GM21423 (cell line): ENCODE measurements around the gene POMP.
A peak's percentile ranks its signal among the peaks of the same experiment; 100 is the strongest.

Experiments used
- ATAC-seq: cut with Tn5 transposase; IDR thresholded peaks from one replicate; pipeline ENCODE4 v1.9.1; 2021; ENCODE audit warnings: mild to moderate bottlenecking, moderate library complexity; ENCODE audit not compliant: unreplicated experiment

The POMP gene, protein sequence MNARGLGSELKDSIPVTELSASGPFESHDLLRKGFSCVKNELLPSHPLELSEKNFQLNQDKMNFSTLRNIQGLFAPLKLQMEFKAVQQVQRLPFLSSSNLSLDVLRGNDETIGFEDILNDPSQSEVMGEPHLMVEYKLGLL

DNA sequence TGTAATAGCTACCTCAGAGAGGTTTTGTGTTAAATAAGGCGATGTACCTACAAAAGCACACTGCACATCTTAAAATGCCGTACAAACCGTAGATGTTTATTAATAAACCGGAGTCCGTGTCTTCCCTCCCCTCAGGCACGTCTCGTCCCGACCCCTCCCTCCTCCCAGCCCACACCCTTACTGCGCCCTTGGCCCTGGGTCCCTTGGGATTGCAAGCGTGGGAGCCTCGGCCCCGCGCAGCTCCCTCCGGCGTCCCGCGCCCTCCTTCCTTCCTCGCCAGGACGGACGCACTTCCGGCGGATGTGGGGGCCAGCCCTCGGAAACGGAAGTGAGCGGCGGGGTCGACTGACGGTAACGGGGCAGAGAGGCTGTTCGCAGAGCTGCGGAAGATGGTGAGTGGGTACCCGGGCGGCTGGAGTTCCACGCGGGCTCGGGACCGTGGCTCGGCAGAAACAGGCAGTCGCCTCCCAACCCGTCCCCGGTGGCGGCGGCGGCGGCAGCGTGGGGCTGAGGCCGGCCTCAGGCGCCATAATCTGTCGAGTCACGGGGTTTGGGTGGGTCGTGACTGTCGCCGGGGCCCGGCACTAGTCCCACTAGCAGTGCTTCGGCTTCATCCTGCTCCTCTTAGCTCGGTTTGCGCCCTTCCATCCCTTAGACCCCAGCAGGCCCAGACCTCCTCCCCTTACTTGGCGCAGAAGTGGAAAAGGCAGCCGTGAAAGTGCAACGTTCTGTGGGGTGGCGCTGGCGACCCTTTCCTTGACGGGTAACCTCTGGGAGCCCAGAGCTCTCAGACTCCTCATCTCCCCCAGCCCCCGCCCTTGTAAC lies at the start of gene POMP:
POMP (plus strand) TSS at position 335 of the 825 bp plus-strand sequence; CDS start at position 390, 55 bp downstream.
- ATAC-seq: peak; percentile 85

DNA sequence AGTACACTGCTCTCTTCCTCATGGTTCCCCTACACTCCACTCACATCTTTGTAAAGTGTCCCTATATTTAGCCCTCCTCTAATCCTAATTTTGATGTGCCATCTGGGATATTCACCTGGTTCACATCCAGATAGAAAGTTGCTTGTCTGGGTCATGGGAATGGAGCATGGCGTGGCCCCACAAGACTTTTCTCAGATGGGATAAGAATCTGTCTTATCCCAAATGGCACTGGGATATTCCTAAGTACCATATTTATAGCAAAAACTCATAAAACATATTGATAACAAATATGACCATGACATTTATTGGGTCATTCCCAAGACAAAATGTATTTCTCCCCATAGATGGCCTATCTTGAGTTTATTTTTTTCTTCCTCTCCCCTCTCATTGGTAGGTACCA lies 49.5 kb upstream of the POMP start:
- no peak for ATAC-seq

DNA sequence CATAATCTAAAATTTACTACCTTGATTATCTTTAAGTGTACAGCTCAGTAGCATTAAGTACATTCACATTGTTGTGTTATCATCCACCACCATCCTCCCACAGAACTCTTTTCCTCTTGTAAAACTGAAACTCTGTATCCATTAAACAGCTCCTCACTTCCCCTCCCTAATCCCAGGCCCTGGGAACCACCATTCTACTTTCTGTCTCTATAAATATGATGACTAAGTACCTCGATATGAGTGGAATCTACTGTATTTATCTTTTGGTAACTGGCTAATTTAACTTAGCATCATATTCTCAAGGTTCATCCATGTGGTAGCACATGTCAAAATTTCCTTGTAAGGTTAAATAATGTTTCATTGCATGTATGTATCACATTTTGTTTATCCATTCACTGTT lies 49.0 kb upstream of the POMP start:
- no peak for ATAC-seq

DNA sequence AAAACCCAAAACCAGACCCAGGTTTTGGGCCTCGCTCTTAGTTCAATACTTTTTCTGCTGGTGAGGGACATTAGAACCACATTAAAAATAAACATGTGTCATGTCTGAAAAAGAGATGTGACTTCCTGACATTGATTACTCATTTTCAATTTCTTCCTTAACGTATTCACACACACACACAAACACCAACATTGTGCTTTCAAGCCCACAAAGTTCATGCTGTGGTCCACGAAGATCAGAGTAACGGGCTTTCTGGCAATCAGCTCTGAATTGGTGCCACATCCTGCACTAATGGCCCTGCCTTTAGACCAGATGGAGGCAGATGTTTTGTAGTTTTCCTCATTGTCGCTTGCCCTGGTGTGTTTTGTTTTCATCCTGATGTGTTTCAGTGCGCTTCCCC lies 47.9 kb upstream of the POMP start:
- ATAC-seq: no peak

DNA sequence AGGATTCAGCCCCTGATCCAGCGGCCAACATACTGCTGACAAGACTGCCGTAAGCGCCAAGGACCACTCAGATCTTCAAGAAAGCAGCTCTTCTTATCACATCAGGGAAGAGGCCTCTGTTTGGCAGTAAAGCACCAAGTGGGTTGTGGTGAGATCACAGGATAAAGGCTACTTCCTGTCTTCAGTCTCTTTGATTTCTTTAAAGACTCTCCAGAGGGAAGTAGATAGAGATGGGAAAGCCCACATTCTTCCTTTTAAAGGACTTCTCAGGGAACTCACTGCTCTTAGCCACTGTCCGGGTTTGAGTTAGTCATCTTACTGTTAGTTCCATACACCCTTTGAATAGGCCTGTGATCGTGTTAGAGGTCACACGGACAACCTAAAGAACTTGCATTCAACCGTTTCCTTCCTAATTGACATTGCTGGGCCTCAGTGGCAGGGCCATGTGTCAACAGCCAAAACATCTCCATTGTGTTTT lies 47.2 kb upstream of the POMP start:
- ATAC-seq: no peak

DNA sequence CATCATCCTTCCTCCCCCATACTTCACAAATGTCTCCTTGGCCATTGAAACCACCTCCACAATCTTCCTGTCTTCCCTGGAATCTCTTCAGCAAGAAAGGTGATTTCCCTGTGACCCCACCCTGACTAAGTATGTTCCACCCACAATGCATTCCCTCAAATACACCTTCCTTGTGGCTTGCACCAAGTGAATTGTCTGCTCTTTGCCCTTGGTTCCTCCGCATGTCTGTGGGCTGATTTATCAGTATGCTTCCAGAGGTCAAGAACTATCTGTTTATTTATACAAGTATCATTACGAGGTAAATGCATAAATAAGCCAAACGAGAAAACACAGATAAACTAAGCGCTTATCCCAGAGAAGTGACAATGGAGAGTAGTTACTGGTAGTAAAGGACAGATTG lies 45.4 kb upstream of the POMP start:
- no peak for ATAC-seq

DNA sequence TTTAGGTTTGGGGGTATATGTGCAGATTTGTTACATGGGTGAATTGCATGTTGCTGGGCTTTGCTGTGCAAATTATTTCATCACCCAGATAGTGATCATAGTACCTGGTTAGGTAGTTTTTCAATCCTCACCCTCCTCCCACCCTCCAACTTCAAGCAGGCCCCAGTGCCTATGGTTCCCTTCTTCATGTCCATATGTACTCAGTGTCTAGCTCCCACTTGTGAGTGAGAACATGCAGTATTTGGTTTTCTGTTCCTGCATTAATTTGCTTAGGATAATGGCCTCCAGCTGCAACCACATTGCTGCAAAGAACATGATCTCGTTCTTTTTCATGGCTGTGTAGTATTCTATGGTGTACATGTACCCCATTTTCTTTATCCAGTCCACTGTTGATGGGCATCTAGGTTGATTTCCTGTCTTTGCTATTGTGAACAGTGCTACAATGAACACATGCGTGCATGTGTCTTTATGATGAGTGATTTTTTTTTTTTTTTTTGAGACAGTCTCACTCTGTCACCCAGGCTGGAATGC lies 42.9 kb upstream of the POMP start:
- ATAC-seq: no peak

DNA sequence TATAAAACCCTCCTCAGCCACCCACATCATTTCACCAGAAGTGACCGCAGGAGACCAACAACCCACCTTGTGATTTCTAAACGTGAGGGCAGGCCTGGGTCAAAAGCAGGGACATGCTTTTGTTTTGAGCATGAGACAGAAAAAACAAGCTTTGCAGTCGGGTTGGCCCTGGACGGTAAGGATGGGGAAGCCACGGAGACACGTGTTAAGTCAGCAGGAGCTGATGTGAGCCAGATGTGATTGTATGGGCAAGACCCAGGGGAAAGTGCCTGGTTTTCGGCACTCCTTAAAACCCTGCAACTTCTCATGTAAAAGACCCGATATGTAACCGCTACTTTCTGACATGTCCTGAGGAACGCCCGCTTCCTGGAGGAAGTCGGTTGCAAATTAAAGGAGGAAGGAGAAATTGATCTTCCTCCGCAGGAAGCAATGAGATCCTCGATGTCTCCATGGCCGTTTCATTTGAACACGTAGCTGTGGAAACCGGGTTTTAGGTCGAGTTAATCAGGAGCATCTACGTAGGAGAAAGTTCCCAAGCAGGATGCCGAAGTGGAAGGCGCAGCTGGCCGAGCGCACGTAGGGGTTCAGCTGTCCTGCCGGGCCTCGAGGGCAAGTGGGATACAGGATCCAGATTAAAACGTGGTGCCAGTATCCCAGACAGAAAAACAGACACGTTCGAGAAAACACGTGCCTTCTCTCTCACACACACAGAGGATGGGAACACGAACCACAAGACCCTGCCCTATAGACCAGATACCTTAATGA lies 40.5 kb upstream of the POMP start:
- no peak for ATAC-seq

DNA sequence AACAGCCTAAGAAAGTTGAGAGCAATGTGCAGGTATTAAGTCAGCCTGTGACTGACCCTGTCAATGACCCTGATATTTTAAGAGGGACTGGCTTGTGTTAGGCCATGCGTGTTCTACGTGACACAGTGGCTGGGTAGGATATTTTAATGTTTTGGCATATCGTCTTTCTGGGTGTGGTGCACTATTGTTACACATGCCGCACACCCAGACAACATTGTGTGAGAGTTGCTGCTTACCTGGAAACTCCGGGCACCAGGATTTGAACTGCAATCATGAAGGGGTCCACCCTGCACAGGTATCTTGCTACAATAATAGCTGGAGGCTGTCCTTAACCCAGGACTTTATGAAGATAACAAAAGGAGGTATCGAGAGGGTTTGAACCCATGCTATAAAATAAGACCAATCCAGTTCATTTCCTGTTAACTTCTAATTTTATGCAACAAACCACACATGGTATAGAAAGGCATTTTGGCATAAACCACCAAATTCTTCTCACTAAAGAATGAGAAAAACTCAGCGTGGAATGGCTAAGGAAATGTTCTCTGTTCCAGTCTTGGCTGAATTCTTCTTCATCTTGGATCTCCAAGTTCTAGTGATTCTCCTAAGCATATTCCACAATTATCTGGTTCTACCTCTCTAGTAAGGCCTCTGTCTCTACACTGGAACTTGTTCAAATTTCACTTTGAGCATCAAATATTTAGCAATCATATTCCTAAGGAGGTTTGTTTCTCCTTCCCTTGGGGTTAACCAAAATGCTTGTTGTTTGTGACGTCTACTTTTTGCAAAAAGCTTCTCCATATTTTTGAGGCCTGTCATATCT lies 38.7 kb upstream of the POMP start:
- no peak for ATAC-seq

DNA sequence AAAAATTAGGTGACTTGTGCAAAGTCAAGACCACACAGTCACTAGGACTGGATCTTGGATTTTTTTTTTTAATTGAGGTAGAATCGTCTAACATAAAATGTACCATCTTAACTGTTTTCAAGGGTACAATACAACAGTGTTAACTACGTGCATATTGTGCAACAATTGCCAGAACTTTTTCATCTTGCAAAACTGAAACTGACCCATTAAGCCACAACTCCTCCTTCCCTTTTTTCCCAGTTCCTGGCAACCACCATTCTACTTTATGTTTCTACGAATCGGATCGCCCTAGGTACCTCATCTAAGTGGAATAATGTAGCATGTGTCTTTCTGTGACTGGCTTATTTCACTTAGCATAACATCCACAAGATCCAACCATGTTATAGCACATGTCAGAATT lies 37.5 kb upstream of the POMP start:
- no peak for ATAC-seq

DNA sequence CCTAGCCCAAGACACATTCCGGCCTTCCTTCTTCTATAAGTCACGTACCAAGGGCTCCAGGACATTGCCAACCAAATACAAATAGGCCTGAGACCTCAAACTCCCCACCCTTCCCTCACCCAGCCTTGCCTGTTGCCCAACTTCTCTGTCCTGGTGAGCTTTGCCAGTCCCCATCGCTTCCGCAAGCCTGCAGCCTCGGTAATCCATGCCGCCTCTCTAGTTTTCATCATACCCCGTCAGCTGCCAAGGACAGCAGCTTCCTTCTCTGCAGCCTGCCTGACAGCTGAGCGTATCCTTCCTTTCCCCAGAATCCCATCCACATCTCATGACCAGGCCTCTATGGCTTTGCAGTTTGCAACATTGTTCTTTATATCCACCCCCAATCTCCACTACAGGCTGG lies 36.6 kb upstream of the POMP start:
- ATAC-seq: no peak

DNA sequence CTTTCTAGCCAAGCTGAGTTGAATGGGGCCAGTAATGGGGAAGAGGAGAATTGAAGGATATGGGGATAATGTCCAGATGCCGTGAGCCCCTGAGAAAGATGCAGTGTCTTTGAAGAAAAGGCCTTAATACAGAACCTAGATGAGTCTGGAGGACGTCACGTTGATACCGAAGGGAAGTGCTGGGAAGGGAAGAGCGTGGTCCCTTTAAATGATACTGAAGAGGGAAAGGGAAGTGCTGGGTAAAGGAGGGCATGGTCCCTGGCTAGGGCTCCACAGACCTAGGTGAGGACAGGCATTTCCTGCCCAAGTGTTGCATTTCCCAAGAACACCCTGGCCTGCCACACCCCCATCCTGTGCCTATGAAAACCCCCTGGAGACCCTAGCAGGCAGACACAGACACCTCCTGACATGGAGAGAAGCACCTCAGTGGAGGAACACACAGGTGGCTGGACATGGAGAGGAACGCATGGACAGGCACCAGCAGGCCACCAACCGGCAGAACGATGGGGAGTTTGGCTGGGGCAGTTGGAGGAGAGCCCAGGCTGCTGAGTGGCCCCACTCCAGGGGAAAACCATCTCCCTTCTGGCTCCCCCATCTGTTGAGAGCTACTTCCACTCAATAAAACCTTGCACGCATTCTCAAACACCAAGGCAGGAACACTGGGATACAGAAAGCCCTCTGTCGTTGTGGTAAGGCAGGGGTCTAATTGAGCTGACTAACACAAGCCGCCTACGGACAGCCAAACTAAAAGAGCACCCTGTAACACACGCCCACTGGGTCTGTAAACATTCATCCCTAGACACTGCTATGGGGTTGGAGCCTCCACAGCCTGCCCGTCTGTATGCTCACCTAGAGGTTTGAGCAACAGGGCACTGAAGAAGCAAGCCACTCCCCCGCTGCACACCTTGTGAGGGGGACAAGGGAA lies 34.9 kb upstream of the POMP start:
- ATAC-seq: no peak

DNA sequence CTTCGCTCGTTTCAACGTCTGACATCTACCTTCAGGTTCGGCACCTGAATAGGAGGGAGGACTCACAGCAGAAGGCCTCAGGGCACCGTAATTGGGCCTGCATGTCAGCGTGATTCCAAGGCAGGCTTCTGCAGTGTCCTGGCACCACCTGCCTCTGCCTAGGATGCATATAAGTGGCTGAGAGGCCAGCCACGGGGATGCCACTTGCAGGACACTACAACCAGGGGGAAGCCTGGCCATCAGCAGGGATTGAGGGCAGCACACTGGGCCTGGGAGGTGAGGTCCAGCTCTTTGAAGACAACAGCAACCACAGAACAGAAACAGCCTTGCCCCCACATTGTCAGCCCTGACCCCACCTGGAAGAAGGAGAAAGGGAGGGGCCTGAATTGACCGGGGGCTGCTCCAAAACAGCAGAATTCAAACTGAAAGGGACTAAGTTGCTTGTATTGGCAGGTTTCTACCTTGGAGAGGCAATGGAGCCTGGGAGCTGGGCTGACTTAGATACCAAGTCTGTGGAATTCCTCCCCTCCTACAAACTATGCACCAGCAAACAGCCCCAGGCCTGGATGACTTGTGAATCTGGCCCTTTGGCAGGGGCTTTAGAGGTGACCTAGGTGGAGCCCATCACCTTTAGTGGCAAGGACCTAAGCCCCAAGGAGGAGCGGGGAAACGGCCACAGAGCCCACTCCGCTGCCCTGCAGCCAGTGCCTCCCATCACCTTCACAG lies 34.1 kb upstream of the POMP start:
- ATAC-seq: no peak

DNA sequence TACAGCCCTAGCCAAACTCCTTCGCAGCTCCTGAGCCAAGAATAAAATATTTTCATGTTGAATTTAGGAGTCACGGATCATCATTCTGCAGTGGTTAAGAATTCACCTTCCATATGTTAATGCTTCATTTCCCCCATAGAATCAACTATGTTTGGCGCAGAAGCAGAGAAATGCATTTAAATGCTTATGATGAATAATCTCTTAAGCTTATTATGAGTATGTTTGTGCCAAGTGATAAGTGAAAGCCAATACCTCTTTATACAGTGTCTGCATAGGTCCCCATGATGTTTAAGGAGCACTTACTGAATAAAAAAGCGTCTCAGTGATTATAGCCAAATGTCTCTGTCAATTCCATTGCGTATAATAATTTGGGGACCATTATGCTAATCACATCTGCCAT lies 32.7 kb upstream of the POMP start:
- no peak for ATAC-seq

DNA sequence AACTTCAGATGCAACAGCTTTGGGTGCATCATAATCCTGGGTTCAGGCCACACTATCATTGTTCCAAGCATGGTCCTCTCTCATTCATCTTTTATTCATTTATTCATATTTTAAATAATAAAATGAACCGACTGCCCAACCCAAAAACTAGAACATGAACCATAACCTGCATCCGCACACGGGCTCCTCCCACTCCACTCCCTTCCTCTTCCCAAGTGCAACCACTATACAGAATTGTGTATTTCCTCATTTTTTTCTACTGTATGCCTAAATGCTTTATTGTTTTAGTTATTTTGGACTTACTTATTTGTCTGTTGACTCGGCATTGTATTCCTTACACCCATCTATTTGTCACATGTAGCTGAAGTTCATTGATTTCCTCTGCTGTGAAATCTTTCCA lies 30.7 kb upstream of the POMP start:
- no peak for ATAC-seq

DNA sequence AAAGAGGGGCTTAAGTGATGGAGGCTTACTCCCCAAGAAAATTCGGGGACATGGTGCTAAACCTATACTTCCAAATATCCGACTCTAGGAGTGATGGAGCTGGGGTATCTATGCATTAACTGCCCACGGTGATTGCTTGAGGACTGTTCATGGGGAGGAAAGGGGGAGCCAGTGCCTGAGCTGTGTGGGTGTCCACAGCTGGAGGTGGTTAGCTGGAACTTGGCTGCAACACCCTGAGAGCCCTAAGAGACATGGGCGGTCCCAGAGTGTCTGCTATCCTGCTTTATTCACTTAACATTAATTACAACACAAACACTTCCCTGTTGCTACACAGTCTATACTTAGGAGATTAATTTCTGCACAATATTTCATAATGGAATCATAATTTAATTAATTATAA lies 28.1 kb upstream of the POMP start:
- ATAC-seq: no peak

DNA sequence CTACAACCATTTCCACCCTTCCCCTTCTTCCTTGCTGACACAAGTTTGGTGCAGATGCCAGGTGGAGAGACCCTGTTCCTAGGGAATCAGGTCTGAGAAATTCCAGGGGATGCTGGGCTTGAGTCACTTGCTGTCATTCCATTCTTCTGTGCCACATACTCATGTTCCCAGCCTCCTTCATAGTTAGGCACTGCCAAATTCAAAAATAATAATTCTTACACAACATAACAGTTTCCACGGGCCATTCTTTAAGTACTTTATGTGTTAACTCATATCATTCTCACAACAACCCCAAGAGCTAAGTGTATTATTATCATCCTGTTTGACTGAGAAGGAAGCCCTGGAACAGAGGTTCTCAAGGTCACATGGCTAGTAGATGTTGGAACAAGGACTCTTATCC lies 27.1 kb upstream of the POMP start:
- ATAC-seq: no peak

DNA sequence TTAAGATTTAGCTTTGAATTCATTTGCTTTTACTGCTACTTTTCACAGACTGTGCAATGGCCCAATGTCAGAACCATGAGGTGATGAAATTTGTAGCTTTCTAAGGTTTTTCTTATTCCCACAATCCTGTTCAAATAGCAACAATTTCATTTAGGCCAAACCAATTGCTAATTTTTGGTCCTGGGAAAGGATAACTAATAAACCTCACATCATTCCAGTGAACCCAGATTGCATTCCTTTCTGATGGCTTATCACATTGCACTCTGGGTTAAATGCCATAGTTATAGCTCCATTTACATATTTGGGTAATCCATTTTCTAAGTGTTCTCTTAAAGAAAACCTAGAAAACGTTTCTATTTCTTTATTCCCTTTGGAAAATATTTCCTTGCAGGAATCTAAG lies 22.9 kb upstream of the POMP start:
- no peak for ATAC-seq

DNA sequence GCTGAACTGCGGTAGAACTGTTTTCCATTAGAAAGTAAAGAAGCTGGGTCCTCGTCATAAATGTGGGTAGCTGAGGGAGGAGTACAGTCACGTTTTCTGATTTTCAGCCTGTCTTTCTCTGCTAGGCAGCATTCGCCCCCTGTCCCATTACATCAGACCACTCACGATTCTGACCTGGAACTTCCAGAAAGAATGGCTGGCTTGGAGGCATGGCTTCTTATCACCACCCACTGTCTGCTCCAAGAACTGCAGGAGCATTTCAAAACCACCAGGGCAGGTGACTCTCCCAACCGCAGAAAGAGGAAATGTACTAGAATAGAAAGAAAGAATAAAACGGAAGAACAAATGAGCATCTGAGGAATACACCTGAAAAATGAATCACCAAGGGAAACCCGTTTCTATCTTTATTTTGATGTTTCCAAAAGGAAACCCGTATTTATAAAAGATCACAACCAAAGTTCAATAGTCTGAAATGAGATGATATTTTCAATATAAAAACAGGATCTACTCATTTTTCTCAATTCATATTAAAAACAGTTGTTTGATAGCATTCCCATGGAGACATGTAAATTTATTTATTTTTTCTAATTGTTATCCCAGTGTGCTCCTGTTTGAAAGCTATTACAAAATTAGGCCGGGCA lies 22.1 kb upstream of the POMP start:
- ATAC-seq: peak; percentile 52
